HG02571 (cell line): ENCODE data around the gene TMEM121.

ENCODE experiments used
- ATAC-seq: cut with Tn5 transposase; IDR thresholded peaks from one replicate; pipeline ENCODE4 v1.9.1; 2021; ENCODE audit warnings: mild to moderate bottlenecking, moderate library complexity; ENCODE audit not compliant: unreplicated experiment

The TMEM121 gene

GRCh38 chr14:105527826-105528585 is 1.6 kb downstream of the TMEM121 start:
- no peak for ATAC-seq

- ATAC-seq = no peak
Observed at GRCh38 chr14:105528586-105529318, 2.4 kb downstream of the TMEM121 start.

GRCh38 chr14:105529319-105529568 is 2.9 kb downstream of the TMEM121 start:
- ATAC-seq = no peak

DNA sequence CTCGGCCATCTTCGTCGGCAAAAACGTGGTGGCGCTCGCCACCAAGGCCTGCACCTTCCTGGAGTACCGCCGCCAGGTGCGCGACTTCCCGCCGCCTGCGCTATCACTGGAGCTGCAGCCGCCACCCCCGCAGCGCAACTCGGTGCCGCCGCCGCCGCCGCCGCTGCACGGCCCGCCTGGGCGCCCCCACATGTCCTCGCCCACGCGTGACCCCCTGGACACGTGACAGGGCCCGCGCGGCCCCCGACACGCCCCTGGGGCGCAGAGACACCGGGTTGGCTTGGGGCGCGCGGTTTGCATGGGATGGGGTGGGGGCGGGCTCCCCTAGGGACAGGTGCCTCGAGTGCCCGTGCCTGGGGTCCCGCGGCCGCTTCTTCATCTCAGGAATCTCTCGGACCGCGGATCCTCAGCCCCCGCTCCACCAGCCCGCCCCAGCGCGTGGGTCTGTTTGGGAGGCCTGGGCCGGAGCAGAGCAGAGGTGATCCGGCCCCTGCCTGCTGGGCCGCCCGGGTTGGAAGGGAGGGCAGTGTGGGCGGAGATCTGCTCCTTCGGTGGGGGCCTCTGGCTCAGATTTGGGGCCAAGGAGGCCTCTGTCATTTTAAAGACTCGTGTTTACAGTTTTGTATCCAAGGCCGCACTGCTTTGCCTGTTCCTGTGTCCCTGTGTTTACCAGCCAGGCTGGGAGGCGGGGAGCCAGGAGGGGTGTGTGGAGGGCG is 3.3 kb downstream of the TMEM121 start:
- no peak for ATAC-seq

GRCh38 chr14:105530285-105531087 is 4.1 kb downstream of the TMEM121 start:
- ATAC-seq = no peak

- no peak for ATAC-seq
Observed at GRCh38 chr14:105531088-105531893, 4.9 kb downstream of the TMEM121 start.

DNA sequence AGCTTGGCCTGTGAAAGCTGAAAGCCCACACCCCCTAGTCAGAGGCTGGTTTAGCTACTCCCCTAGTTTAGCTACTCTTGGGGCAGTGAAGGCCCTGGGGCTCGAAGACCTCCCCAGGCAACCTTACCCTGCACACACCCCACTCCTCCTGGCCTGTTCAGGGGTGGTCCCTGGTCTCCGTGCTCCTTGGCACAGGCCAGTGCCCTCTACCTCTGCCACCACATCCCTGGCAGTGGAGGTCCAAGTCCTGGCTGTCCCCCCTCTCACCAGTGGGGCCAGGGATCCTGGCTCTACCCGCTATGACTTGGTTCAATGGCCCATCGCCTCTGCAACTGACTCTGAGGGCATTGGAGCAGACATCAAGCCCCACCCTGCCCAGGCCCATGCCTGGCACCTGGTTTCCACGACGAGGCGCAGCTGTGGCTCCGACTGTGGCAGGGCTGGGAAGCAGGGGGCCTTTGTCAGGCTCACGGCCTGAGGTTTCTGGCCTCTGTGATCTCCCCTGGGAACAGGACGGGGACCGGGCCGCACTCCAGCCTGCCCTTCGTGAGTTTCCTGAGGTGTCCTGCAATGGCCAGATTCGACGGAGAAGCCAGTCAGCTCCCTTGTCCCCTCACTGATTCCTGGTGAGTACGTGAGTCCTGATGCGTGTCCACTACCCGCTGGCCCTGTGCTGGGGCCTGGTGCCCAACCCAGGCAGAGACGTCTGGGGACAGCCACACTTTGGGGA is 5.7 kb downstream of the TMEM121 start:
- no peak for ATAC-seq

GRCh38 chr14:105532735-105533141 is 6.4 kb downstream of the TMEM121 start:
- ATAC-seq = no peak

- no peak for ATAC-seq
Observed at GRCh38 chr14:105533391-105533790, 7.0 kb downstream of the TMEM121 start.

- ATAC-seq = no peak
Observed at GRCh38 chr14:105533811-105534498, 7.6 kb downstream of the TMEM121 start.

GRCh38 chr14:105534586-105534985 is 8.2 kb downstream of the TMEM121 start:
- ATAC-seq = no peak

GRCh38 chr14:105536051-105536450 is 9.7 kb downstream of the TMEM121 start:
- no peak for ATAC-seq

GRCh38 chr14:105536691-105537579 is 10.6 kb downstream of the TMEM121 start:
- ATAC-seq = no peak

GRCh38 chr14:105537580-105538474 is 11.4 kb downstream of the TMEM121 start:
- ATAC-seq = no peak

DNA sequence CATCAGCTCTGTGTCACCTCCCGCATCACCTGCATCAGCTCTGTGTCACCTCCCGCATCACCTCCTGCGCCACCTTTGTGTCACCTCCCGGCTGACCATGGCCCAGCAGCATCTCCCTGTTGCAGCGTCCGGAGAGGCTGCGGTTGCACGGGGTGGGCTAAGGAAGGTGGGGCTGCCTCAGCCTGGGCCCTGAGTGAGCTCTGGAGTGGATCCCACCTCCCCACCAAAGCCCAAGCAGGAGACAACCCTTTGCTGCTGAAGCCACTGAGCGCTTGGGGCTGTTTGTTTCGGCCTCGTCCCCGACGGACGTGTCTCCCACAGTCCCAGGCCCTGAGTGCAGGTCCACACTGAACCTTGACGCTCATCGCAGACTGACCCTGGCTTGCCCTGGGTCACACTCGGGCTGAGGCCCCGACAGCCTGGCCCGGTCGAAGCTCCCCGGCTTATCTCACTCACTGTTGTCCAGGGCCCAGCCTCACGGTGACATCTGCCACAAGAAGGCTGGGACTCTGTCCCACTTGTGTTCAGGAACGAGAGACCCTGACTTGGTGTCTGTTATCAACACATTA is 12.2 kb downstream of the TMEM121 start:
- no peak for ATAC-seq

- no peak for ATAC-seq
Observed at GRCh38 chr14:105540811-105541210, 14.4 kb downstream of the TMEM121 start.
